Tibial nerve (tissue), 4 donors: ENCODE results near the gene VDR. TPM values are rescaled to one million over a fixed set of nuclear protein-coding genes. Genes with fewer than 3 reads are reported as not detected.

Experiments
- DNase-seq, 2 donors: peaks; one replicate each; pipeline ENCODE4 v3.0.0-alpha.2; 2019; ENCODE audit warnings: low spot score in 2 of 2
- H3K27ac ChIP-seq, 4 donors: fragments of 200-600 bp; sonication (generic) in 3 of 4; one replicate each; pipeline ENCODE4 v1.5.1; 2017 to 2019; ENCODE audit warnings: mild to moderate bottlenecking in 1 of 4
- H3K27me3 ChIP-seq, 2 donors: fragments of 200-600 bp; sonication (generic) in 1 of 2; one replicate each; pipeline versions ENCODE4 v1.5.1 to v1.6.0; 2017 to 2019
- H3K36me3 ChIP-seq, 3 donors: fragments of 200-600 bp; sonication (generic); one replicate each; pipeline ENCODE4 v1.5.1; 2018 to 2019
- H3K4me1 ChIP-seq, 4 donors: fragments of 200-600 bp; sonication (generic) in 3 of 4; one replicate each; pipeline ENCODE4 v1.5.1; 2017 to 2019
- H3K4me3 ChIP-seq, 4 donors: fragments of 200-600 bp; sonication (generic) in 3 of 4; one replicate each; pipeline ENCODE4 v1.5.1; 2017 to 2019; ENCODE audit warnings: mild to moderate bottlenecking in 1 of 4, moderate library complexity in 1 of 4
- H3K9me3 ChIP-seq, 4 donors: fragments of 200-600 bp; sonication (generic) in 3 of 4; one replicate each; pipeline ENCODE4 v1.5.1; 2017 to 2019
- EP300 ChIP-seq, 2 donors: sonication (generic); formaldehyde crosslinking; IDR thresholded peaks; one replicate each; pipeline ENCODE4 v1.6.1; 2017; ENCODE audit warnings: antibody characterized with exemption in 2 of 2, mild to moderate bottlenecking in 1 of 2
- POLR2A ChIP-seq, 2 donors: fragments of 450-650 bp; IDR thresholded peaks; one replicate each; pipeline ENCODE4 v1.6.1; 2017; ENCODE audit warnings: antibody characterized with exemption in 2 of 2, mild to moderate bottlenecking in 2 of 2, moderate library complexity in 2 of 2
- WGBS, 2 donors: methylation state at CpG; one replicate each; pipeline ENCODE4 v1.1.5; 2018; 5-methylcytosine and 5-hydroxymethylcytosine counted together
- total RNA-seq, 4 donors: library from RNA; depleted of rRNA; stranded (reverse); fragments of >200 nt; gene quantifications; one replicate each; pipeline ENCODE4 v1.1.0, GENCODE V29; 2016
- TF ChIP-seq, protein P1 (sequence below), 5 experiments: fragments of 200-600 bp in 3 of 5; fragments of 450-650 bp in 2 of 5; sonication (generic) in 3 of 5; IDR thresholded peaks; one replicate each; pipeline ENCODE4 v1.5.1; 2016 to 2019; ENCODE audit warnings: antibody characterized with exemption in 5 of 5, mild to moderate bottlenecking in 3 of 5, moderate library complexity in 2 of 5

Gene VDR
- total RNA-seq, 4 donors from 2014 or later = 0.78 to 6.6 (median 1.1) TPM

DNA sequence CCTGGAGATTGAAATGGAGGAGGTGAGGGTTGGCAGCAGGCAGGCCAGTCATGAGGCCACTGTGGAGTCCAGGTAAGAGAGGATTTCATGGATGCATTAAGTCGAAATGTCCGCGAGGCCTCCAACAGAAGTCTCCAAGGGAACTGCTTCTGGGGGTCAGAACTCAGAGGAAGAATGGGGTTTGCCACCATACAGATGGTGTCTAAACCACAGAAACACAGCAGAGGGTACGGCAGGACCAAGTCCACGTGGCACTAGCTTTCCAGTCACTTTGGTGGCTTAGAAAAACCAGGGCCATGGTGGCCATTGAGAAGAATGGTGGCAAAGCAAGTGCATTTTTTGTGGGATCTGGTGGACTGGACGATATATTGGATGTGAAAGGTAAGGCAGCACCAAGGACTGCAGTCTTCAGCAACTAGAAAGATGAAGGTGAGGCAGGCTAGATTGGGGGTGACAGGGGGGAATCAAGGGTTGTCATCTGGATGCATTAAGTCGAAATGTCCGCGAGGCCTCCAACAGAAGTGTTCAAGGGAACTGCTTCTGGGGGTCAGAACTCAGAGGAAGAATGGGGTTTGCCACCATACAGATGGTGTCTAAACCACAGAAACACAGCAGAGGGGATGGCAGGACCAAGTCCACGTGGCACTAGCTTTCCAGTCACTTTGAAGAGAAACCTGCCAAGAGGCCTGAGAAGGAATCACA is 36.1 kb upstream of the VDR start:
- Histone ChIP-seq H3K27ac (no peak overlapping the region), H3K9me3 (no peaks in the 10 kb centered on the region), H3K4me3 (no peak overlapping the region), H3K4me1 (peaks cover 0 to 11% (median 0%) of the 10 kb centered on the region in 4 donors), H3K27me3 (peaks cover 0 to 25% of the 10 kb centered on the region in 2 donors), H3K36me3 (no peaks in the 10 kb centered on the region)
- DNase-seq = no peak
- 91 to 93% methylated on average over 10 of the region's 10 CpGs for WGBS, 2 donors
- TF ChIP-seq POLR2A (IDR thresholded peaks at IDR 0.05) = no peak
- TF ChIP-seq, protein P1, sequence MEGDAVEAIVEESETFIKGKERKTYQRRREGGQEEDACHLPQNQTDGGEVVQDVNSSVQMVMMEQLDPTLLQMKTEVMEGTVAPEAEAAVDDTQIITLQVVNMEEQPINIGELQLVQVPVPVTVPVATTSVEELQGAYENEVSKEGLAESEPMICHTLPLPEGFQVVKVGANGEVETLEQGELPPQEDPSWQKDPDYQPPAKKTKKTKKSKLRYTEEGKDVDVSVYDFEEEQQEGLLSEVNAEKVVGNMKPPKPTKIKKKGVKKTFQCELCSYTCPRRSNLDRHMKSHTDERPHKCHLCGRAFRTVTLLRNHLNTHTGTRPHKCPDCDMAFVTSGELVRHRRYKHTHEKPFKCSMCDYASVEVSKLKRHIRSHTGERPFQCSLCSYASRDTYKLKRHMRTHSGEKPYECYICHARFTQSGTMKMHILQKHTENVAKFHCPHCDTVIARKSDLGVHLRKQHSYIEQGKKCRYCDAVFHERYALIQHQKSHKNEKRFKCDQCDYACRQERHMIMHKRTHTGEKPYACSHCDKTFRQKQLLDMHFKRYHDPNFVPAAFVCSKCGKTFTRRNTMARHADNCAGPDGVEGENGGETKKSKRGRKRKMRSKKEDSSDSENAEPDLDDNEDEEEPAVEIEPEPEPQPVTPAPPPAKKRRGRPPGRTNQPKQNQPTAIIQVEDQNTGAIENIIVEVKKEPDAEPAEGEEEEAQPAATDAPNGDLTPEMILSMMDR (IDR thresholded peaks at IDR 0.05) = no peak
- no peak for TF ChIP-seq EP300 (IDR thresholded peaks at IDR 0.05)

- peaks cover 0 to 25% of the 10 kb centered on the region in 2 donors for H3K27me3 ChIP-seq
- DNase-seq = no peak
These were observed 34.3 kb upstream of the VDR start for GRCh38 chr12:47939009-47939601.

GRCh38 chr12:47938594-47938993 is 33.8 kb upstream of the VDR start:
- Histone ChIP-seq H3K4me3 (no peak overlapping the region), H3K9me3 (no peaks in the 10 kb centered on the region), H3K27me3 (peaks cover 0 to 25% of the 10 kb centered on the region in 2 donors), H3K36me3 (no peaks in the 10 kb centered on the region), H3K4me1 (peaks cover 0 to 18% (median 2%) of the 10 kb centered on the region in 4 donors), H3K27ac (peak overlapping the region in 1 of 4 donors; percentile 40)
- TF ChIP-seq POLR2A (IDR thresholded peaks at IDR 0.05) (no peak), EP300 (IDR thresholded peaks at IDR 0.05) (no peak)
- TF ChIP-seq, protein P1 (IDR thresholded peaks at IDR 0.05) = no peak
- whole genome bisulfite sequencing, 2 donors = 84 to 94% methylated on average over 4 of the region's 4 CpGs
- DNase-seq = no peak

More at GRCh38 chr12:47939009-47939601, 34.3 kb upstream of the VDR start:
- Histone ChIP-seq H3K36me3 (no peaks in the 10 kb centered on the region), H3K4me1 (peaks cover 0 to 20% (median 2%) of the 10 kb centered on the region in 4 donors), H3K27ac (peak overlapping the region in 1 of 4 donors; percentile 40), H3K9me3 (no peaks in the 10 kb centered on the region), H3K4me3 (no peak overlapping the region)
- no peak for TF ChIP-seq EP300 (IDR thresholded peaks at IDR 0.05)
- TF ChIP-seq, protein P1 (IDR thresholded peaks at IDR 0.05) = no peak
- TF ChIP-seq POLR2A (IDR thresholded peaks at IDR 0.05) = no peak
- 78 to 82% methylated on average over 6 of the region's 6 CpGs for WGBS, 2 donors

GRCh38 chr12:47938093-47938492 is 33.3 kb upstream of the VDR start:
- H3K4me1 ChIP-seq = peaks cover 0 to 15% (median 2%) of the 10 kb centered on the region in 4 donors
- no peaks in the 10 kb centered on the region for H3K36me3 ChIP-seq
- DNase-seq = no peak
- no peak overlapping the region for H3K27ac ChIP-seq
- TF ChIP-seq, protein P1 (IDR thresholded peaks at IDR 0.05) = no peak
- TF ChIP-seq POLR2A (IDR thresholded peaks at IDR 0.05) (no peak), EP300 (IDR thresholded peaks at IDR 0.05) (no peak)
- H3K4me3 ChIP-seq = no peak overlapping the region
- H3K9me3 ChIP-seq = no peaks in the 10 kb centered on the region
- 88 to 97% methylated on average over 1 of the region's 1 CpG for WGBS, 2 donors
- H3K27me3 ChIP-seq = peaks cover 0 to 24% of the 10 kb centered on the region in 2 donors

DNA sequence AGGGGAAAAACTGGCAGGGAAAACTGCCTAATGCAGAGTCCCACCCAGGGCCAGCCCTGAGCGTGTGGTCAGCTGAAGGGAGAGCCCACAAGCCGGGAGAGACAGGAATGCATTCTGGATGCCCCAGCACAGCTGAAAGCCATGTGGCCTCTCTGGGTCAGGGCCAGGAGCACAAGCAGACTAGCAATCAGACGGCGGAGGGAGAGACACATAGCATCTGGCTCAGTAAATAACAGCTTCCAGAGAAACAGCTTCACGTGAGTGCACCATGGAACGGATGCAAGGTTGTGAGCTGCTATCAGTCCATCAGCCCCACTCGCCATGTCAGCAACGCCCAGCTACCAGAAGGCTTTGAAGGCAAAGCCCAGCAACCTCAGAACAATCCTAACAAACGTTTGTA is 30.4 kb upstream of the VDR start:
- 17 to 18% methylated on average over 8 to 9 of the region's 9 CpGs for WGBS, 2 donors
- DNase-seq = peak in 1 of 2 donors; percentile 37

More for the DNA sequence above, 30.4 kb upstream of the VDR start:
- H3K9me3 ChIP-seq = no peaks in the 10 kb centered on the region
- H3K4me3 ChIP-seq = no peak overlapping the region
- H3K4me1 ChIP-seq = peaks cover 0 to 9% (median 2%) of the 10 kb centered on the region in 4 donors
- no peaks in the 10 kb centered on the region for H3K36me3 ChIP-seq
- TF ChIP-seq EP300 (IDR thresholded peaks at IDR 0.05) (no peak), POLR2A (IDR thresholded peaks at IDR 0.05) (no peak)
- TF ChIP-seq, protein P1 (IDR thresholded peaks at IDR 0.05) = no peak
- no peaks in the 10 kb centered on the region for H3K27me3 ChIP-seq
- no peak overlapping the region for H3K27ac ChIP-seq
